ENCODE measurements around the gene SHROOM3.

SHROOM3 gene

GRCh38 chr4:76697129-76697803, 262.2 kb downstream of the SHROOM3 start:
- CTCF ChIA-PET, result no interaction called here
- no peak for DNase-seq (ENCODE audit: extremely low spot score)
- TF ChIP-seq ZNF384 (IDR thresholded peaks at IDR 0.05) (no peak), SUZ12 (IDR thresholded peaks at IDR 0.05) (no peak), FOXM1 (IDR thresholded peaks at IDR 0.05; ENCODE audit: borderline replicate concordance) (no peak), NFRKB (IDR thresholded peaks at IDR 0.05) (no peak), SP1 (IDR thresholded peaks at IDR 0.05) (no peak), BHLHE40 (IDR thresholded peaks at IDR 0.05; ENCODE audit: borderline replicate concordance) (no peak), TARDBP (IDR thresholded peaks at IDR 0.05) (no peak), ARNT (IDR thresholded peaks at IDR 0.05) (no peak), CTBP1 (IDR thresholded peaks at IDR 0.05; ENCODE audit: borderline replicate concordance) (no peak), HDGF (IDR thresholded peaks at IDR 0.05; ENCODE audit: borderline replicate concordance) (no peak), LEF1 (IDR thresholded peaks at IDR 0.05; ENCODE audit: borderline replicate concordance) (no peak), L3MBTL2 (conservative IDR thresholded peaks at IDR 0.05) (no peak), PKNOX1 (IDR thresholded peaks at IDR 0.05) (no peak), FOXK2 (IDR thresholded peaks at IDR 0.05) (no peak), ELF4 (IDR thresholded peaks at IDR 0.05) (no peak), FOXA1 (IDR thresholded peaks at IDR 0.05) (no peak)
- POLR2A ChIA-PET, result no interaction called here

- no peak for DNase-seq (ENCODE audit: extremely low spot score)
- TF ChIP-seq FOXM1 (IDR thresholded peaks at IDR 0.05; ENCODE audit: borderline replicate concordance), result no peak
- TF ChIP-seq CTBP1 (IDR thresholded peaks at IDR 0.05; ENCODE audit: borderline replicate concordance), result no peak
- no peak for TF ChIP-seq ZNF384 (IDR thresholded peaks at IDR 0.05)
- TF ChIP-seq PKNOX1 (IDR thresholded peaks at IDR 0.05), result no peak
- no peak for TF ChIP-seq ARNT (IDR thresholded peaks at IDR 0.05)
- TF ChIP-seq BHLHE40 (IDR thresholded peaks at IDR 0.05; ENCODE audit: borderline replicate concordance), result no peak
- no peak for TF ChIP-seq NFRKB (IDR thresholded peaks at IDR 0.05)
- TF ChIP-seq LEF1 (IDR thresholded peaks at IDR 0.05; ENCODE audit: borderline replicate concordance), result no peak
- TF ChIP-seq SP1 (IDR thresholded peaks at IDR 0.05), result no peak
- TF ChIP-seq FOXK2 (IDR thresholded peaks at IDR 0.05), result no peak
- no peak for TF ChIP-seq SUZ12 (IDR thresholded peaks at IDR 0.05)
- TF ChIP-seq L3MBTL2 (conservative IDR thresholded peaks at IDR 0.05), result no peak
- TF ChIP-seq TARDBP (IDR thresholded peaks at IDR 0.05), result no peak
- TF ChIP-seq FOXA1 (IDR thresholded peaks at IDR 0.05), result no peak
- CTCF ChIA-PET, result no interaction called here
- POLR2A ChIA-PET, result no interaction called here
Observed at GRCh38 chr4:76698141-76698540, 263.1 kb downstream of the SHROOM3 start.

GRCh38 chr4:76699751-76700310, 264.8 kb downstream of the SHROOM3 start:
- POLR2A ChIA-PET, result interaction anchor here (1.0 kb wide), 1 partner anchor 11 kb away, joined by 3 read pairs; no protein-coding TSS in a partner anchor
- DNase-seq (ENCODE audit: extremely low spot score), result no peak
- no peak for TF ChIP-seq FOXA1 (IDR thresholded peaks at IDR 0.05)
- no peak for TF ChIP-seq PKNOX1 (IDR thresholded peaks at IDR 0.05)
- no peak for TF ChIP-seq HDGF (IDR thresholded peaks at IDR 0.05; ENCODE audit: borderline replicate concordance)
- TF ChIP-seq CTBP1 (IDR thresholded peaks at IDR 0.05; ENCODE audit: borderline replicate concordance), result no peak
- TF ChIP-seq FOXK2 (IDR thresholded peaks at IDR 0.05), result no peak
- no peak for TF ChIP-seq ARNT (IDR thresholded peaks at IDR 0.05)
- no peak for TF ChIP-seq ELF4 (IDR thresholded peaks at IDR 0.05)
- no peak for TF ChIP-seq SP1 (IDR thresholded peaks at IDR 0.05)
- TF ChIP-seq NFRKB (IDR thresholded peaks at IDR 0.05), result no peak
- TF ChIP-seq L3MBTL2 (conservative IDR thresholded peaks at IDR 0.05), result no peak
- TF ChIP-seq FOXM1 (IDR thresholded peaks at IDR 0.05; ENCODE audit: borderline replicate concordance), result no peak
- no peak for TF ChIP-seq BHLHE40 (IDR thresholded peaks at IDR 0.05; ENCODE audit: borderline replicate concordance)
- no peak for TF ChIP-seq TARDBP (IDR thresholded peaks at IDR 0.05)
- no peak for TF ChIP-seq ZNF384 (IDR thresholded peaks at IDR 0.05)
- TF ChIP-seq SUZ12 (IDR thresholded peaks at IDR 0.05), result no peak
- TF ChIP-seq LEF1 (IDR thresholded peaks at IDR 0.05; ENCODE audit: borderline replicate concordance), result no peak
- CTCF ChIA-PET, result no interaction called here

GRCh38 chr4:76702440-76703122, 267.6 kb downstream of the SHROOM3 start:
- CTCF ChIA-PET, result no interaction called here
- no peak for DNase-seq (ENCODE audit: extremely low spot score)
- TF ChIP-seq ZNF384 (IDR thresholded peaks at IDR 0.05) (no peak), LEF1 (IDR thresholded peaks at IDR 0.05; ENCODE audit: borderline replicate concordance) (no peak), FOXK2 (IDR thresholded peaks at IDR 0.05) (no peak), CTBP1 (IDR thresholded peaks at IDR 0.05; ENCODE audit: borderline replicate concordance) (no peak), FOXM1 (IDR thresholded peaks at IDR 0.05; ENCODE audit: borderline replicate concordance) (no peak), ARNT (IDR thresholded peaks at IDR 0.05) (no peak), PKNOX1 (IDR thresholded peaks at IDR 0.05) (no peak), HDGF (IDR thresholded peaks at IDR 0.05; ENCODE audit: borderline replicate concordance) (no peak), BHLHE40 (IDR thresholded peaks at IDR 0.05; ENCODE audit: borderline replicate concordance) (no peak)
- POLR2A ChIA-PET, result no interaction called here

- CTCF ChIA-PET, result no interaction called here
- POLR2A ChIA-PET, result no interaction called here
- no peak for TF ChIP-seq ELF4 (IDR thresholded peaks at IDR 0.05)
- no peak for TF ChIP-seq ZNF384 (IDR thresholded peaks at IDR 0.05)
- TF ChIP-seq NFRKB (IDR thresholded peaks at IDR 0.05), result no peak
- no peak for TF ChIP-seq L3MBTL2 (conservative IDR thresholded peaks at IDR 0.05)
- no peak for TF ChIP-seq SP1 (IDR thresholded peaks at IDR 0.05)
- TF ChIP-seq ARNT (IDR thresholded peaks at IDR 0.05), result no peak
- no peak for TF ChIP-seq CTBP1 (IDR thresholded peaks at IDR 0.05; ENCODE audit: borderline replicate concordance)
- TF ChIP-seq FOXM1 (IDR thresholded peaks at IDR 0.05; ENCODE audit: borderline replicate concordance), result no peak
- TF ChIP-seq PKNOX1 (IDR thresholded peaks at IDR 0.05), result no peak
- TF ChIP-seq SUZ12 (IDR thresholded peaks at IDR 0.05), result no peak
- TF ChIP-seq FOXA1 (IDR thresholded peaks at IDR 0.05), result no peak
- TF ChIP-seq HDGF (IDR thresholded peaks at IDR 0.05; ENCODE audit: borderline replicate concordance), result no peak
- no peak for DNase-seq (ENCODE audit: extremely low spot score)
Observed at GRCh38 chr4:76703123-76703490, 268.1 kb downstream of the SHROOM3 start.
